Measurements from ENCODE around the gene KRT73.
A peak's percentile ranks its signal among the peaks of the same experiment; 100 is the strongest.

The KRT73 gene

GRCh38 chr12:52618216-52618615, at the start of gene KRT73:
TSS of gene KRT73 (minus strand) at chr12:52618559. CDS start at chr12:52618524, 35 bp downstream.
- no peak for DNase-seq

GRCh38 chr12:52667931-52668330, 49.6 kb upstream of the KRT73 start:
- no peak for DNase-seq

GRCh38 chr12:52667509-52667908, 49.1 kb upstream of the KRT73 start:
- DNase-seq: no peak

- no peak for DNase-seq
These were observed 48.1 kb upstream of the KRT73 start for GRCh38 chr12:52666471-52666870.

- DNase-seq: no peak
These were observed 45.1 kb upstream of the KRT73 start for GRCh38 chr12:52663420-52663819.

- no peak for DNase-seq
These were observed 44.5 kb upstream of the KRT73 start for GRCh38 chr12:52662918-52663229.

GRCh38 chr12:52662093-52662917, 43.9 kb upstream of the KRT73 start:
- DNase-seq: no peak

GRCh38 chr12:52661668-52662067, 43.3 kb upstream of the KRT73 start:
- no peak for DNase-seq

GRCh38 chr12:52660934-52661499, 42.7 kb upstream of the KRT73 start:
- no peak for DNase-seq

- no peak for DNase-seq
These were observed 41.6 kb upstream of the KRT73 start for GRCh38 chr12:52659951-52660350.

- no peak for DNase-seq
These were observed 41.0 kb upstream of the KRT73 start for GRCh38 chr12:52659395-52659794.

- no peak for DNase-seq
These were observed 39.8 kb upstream of the KRT73 start for GRCh38 chr12:52658196-52658595.

GRCh38 chr12:52657250-52657902, 39.0 kb upstream of the KRT73 start:
- DNase-seq: no peak

- DNase-seq: no peak
These were observed 38.3 kb upstream of the KRT73 start for GRCh38 chr12:52656616-52657015.

- no peak for DNase-seq
These were observed 37.4 kb upstream of the KRT73 start for GRCh38 chr12:52655720-52656124.

GRCh38 chr12:52655251-52655650, 36.9 kb upstream of the KRT73 start:
- no peak for DNase-seq

- DNase-seq: no peak
These were observed 33.4 kb upstream of the KRT73 start, which contains the start of gene KRT2 for GRCh38 chr12:52651726-52652261. TSS of gene KRT2 (minus strand) at chr12:52652211. CDS start at chr12:52652142, 69 bp downstream.

- DNase-seq: no peak
These were observed 32.2 kb upstream of the KRT73 start for GRCh38 chr12:52650520-52651081.

GRCh38 chr12:52649066-52649465, 30.7 kb upstream of the KRT73 start:
- no peak for DNase-seq

- DNase-seq: no peak
These were observed 29.7 kb upstream of the KRT73 start for GRCh38 chr12:52648012-52648550.

GRCh38 chr12:52647601-52648000, 29.2 kb upstream of the KRT73 start:
- DNase-seq: no peak

- no peak for DNase-seq
These were observed 28.3 kb upstream of the KRT73 start for GRCh38 chr12:52646613-52647012.

GRCh38 chr12:52645982-52646381, 27.6 kb upstream of the KRT73 start:
- DNase-seq: peak; percentile 77

Data from inflammatory macrophage treated with lipopolysaccharide for 4 hours (primary cell).